Ishikawa (cell line): ENCODE measurements around the gene ARID1B.

Experiments used
- CEBPB ChIP-seq: IDR thresholded peaks from 2 replicates; pipeline ENCODE4 v1.6.1; 2012
- CREB1 ChIP-seq: IDR thresholded peaks from 2 replicates; pipeline ENCODE4 v1.6.1; 2012; ENCODE audit warnings: low read depth
- EGR1 ChIP-seq: IDR thresholded peaks from 2 replicates; pipeline ENCODE4 v1.6.1; 2012
- EP300 ChIP-seq: IDR thresholded peaks from 2 replicates; pipeline ENCODE4 v1.6.1; 2012; ENCODE audit warnings: borderline replicate concordance
- FOXM1 ChIP-seq: IDR thresholded peaks from 2 replicates; pipeline ENCODE4 v1.6.1; 2012; ENCODE audit warnings: low read depth, borderline replicate concordance
- NFIC ChIP-seq: IDR thresholded peaks from 2 replicates; pipeline ENCODE4 v1.6.1; 2012
- RAD21 ChIP-seq: IDR thresholded peaks from 2 replicates; pipeline ENCODE4 v1.6.1; 2012; ENCODE audit warnings: low read depth
- TAF1 ChIP-seq: IDR thresholded peaks from 2 replicates; pipeline ENCODE4 v1.6.1; 2012; ENCODE audit warnings: low read depth, mild to moderate bottlenecking
- TCF12 ChIP-seq: IDR thresholded peaks from 2 replicates; pipeline ENCODE4 v1.6.1; 2012; ENCODE audit warnings: low read depth
- TEAD4 ChIP-seq: IDR thresholded peaks from 2 replicates; pipeline ENCODE4 v1.6.1; 2012
- USF1 ChIP-seq: IDR thresholded peaks from 2 replicates; pipeline ENCODE4 v1.6.1; 2012
- YY1 ChIP-seq: IDR thresholded peaks from 2 replicates; pipeline ENCODE4 v1.6.1; 2012; ENCODE audit warnings: low read depth
- ZBTB7A ChIP-seq: IDR thresholded peaks from 2 replicates; pipeline ENCODE4 v1.6.1; 2012; ENCODE audit warnings: low read depth
- TF ChIP-seq, protein P1 (sequence below): IDR thresholded peaks from 2 replicates; pipeline ENCODE4 v1.6.1; 2012
- TF ChIP-seq, protein P2 (sequence below): IDR thresholded peaks from 2 replicates; pipeline ENCODE4 v1.6.1; 2012; ENCODE audit warnings: low read depth, mild to moderate bottlenecking

Gene ARID1B

DNA sequence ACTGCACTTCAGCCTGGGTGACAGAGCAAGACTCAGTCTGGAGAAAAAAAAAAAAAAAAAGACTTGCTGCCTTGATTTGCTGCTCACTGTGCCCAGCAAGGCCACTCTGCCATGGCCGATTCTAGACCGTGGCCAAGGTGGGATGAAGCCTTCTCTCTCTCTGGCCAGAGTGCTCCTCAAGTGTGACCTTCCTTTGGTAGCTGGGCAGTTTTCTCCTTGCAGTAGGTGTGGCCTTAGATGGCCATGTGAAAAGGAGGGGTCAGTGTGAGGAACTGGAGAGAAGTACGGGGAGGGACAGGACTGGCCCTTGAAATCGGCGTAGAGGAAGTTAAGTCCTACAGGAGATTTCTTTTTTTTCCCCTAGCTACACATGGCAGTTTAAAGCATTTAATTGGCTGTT lies 272.0 kb downstream of the ARID1B start:
- TF ChIP-seq, protein P1, sequence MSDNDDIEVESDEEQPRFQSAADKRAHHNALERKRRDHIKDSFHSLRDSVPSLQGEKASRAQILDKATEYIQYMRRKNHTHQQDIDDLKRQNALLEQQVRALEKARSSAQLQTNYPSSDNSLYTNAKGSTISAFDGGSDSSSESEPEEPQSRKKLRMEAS, result no peak
- TF ChIP-seq EP300 (no peak), RAD21 (no peak), CEBPB (no peak), TEAD4 (no peak), FOXM1 (no peak), TAF1 (no peak), CREB1 (no peak), USF1 (no peak)
- TF ChIP-seq, protein P2, sequence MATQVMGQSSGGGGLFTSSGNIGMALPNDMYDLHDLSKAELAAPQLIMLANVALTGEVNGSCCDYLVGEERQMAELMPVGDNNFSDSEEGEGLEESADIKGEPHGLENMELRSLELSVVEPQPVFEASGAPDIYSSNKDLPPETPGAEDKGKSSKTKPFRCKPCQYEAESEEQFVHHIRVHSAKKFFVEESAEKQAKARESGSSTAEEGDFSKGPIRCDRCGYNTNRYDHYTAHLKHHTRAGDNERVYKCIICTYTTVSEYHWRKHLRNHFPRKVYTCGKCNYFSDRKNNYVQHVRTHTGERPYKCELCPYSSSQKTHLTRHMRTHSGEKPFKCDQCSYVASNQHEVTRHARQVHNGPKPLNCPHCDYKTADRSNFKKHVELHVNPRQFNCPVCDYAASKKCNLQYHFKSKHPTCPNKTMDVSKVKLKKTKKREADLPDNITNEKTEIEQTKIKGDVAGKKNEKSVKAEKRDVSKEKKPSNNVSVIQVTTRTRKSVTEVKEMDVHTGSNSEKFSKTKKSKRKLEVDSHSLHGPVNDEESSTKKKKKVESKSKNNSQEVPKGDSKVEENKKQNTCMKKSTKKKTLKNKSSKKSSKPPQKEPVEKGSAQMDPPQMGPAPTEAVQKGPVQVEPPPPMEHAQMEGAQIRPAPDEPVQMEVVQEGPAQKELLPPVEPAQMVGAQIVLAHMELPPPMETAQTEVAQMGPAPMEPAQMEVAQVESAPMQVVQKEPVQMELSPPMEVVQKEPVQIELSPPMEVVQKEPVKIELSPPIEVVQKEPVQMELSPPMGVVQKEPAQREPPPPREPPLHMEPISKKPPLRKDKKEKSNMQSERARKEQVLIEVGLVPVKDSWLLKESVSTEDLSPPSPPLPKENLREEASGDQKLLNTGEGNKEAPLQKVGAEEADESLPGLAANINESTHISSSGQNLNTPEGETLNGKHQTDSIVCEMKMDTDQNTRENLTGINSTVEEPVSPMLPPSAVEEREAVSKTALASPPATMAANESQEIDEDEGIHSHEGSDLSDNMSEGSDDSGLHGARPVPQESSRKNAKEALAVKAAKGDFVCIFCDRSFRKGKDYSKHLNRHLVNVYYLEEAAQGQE, result no peak

DNA sequence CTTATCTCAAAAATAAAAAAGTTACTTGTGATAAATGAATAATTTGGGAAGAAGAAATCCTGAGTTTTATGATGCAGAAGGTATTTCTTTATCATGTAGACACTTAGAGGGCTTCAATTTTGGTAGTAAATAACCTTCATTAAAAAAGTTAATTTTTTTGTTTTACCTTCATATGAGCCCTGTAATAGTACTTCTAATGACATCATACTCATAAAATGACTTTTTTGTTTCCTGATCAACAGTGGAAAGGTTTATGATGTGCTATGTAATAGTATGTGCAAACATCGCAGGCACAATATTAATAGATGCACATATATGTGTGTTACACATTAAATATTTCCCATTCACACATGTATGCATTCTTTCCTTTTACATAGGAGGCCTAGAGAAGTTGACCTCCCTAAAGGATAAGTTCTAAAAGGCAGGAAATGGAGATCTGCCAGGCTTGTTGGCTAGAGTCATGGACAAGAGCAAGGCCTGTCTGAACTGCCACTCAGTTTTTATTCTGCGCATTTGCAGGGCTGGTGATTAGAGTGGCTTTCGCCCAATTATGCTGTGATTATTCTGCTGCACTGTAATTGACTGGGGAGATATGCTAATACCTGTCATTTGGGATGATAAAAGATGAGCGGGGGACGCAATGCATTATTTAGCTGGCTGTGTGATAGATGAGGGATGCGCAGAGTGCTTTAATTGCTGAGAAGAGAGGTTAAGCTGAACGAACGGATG lies 273.5 kb downstream of the ARID1B start:
- no peak for TF ChIP-seq TAF1
- no peak for TF ChIP-seq RAD21
- TF ChIP-seq USF1, result no peak
- TF ChIP-seq, protein P2, result no peak

DNA sequence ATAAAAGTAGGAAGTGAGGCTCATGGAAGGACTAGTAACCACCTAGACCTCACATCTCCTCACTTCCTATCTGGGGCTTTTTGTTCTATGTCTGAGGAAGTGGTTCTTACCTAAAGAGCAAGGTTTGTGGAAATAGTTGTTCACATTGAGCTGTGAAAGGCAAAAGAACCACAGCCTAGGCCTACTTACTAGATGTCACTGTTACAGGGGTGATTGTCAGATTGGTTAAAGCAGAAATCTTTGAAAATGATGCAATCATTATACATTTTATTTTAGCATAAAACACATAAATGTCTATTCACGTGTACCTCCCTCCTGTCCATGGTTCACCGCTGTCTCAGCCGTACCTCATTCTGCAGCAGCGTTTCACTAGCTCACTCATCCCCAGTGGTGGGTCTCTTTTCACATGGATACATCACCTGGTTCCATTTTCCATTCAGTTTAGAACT lies 277.4 kb downstream of the ARID1B start:
- TF ChIP-seq FOXM1 (no peak), EP300 (no peak), USF1 (no peak), NFIC (no peak), CEBPB (no peak), CREB1 (no peak), EGR1 (no peak), TCF12 (no peak)
- TF ChIP-seq, protein P1, result no peak

GRCh38 chr6:157055863-157056262 lies 278.7 kb downstream of the ARID1B start:
- TF ChIP-seq CREB1 (no peak), NFIC (no peak), TAF1 (no peak), FOXM1 (no peak), YY1 (no peak), TEAD4 (no peak)
- TF ChIP-seq, protein P1, result no peak

DNA sequence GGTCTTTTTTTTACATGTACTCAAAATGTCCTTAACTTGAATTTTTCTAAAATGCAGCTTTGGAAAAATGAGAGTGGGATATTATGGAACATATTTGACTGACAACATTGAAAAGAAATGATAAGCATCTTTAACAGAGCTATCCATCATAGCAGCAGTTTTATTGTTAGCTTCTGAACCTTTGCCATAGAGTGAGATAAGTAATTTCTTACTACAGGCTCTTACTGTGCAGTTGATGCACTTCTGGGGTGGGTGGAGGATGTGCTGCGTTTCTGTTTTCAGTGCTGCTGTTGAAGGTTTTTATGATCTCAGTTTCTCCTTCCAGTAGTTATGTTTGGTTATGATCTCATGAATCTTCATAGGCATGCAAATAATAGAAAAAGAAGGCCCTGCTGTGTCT lies 279.1 kb downstream of the ARID1B start:
- no peak for TF ChIP-seq RAD21
- TF ChIP-seq TEAD4, result no peak
- TF ChIP-seq TCF12, result no peak
- no peak for TF ChIP-seq CREB1
- TF ChIP-seq ZBTB7A, result no peak

DNA sequence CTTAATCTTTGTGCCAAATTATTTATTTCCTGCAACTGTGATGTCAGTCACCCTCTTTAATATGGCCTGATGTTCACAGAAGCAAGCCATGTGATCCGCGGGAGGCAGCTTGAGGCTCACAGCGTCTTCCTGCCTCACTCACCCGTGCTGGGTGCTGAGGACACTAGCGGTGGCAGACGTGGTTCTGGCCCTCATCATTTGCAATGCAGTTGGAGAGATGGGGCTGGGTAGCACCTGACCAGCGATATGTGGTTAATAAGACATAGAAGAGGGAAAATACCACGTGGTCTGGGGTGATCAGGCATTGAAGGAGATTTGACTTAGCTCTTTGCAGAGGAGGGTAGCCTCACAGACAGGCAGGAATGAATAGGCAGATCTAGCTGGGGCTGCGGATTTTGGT lies 281.4 kb downstream of the ARID1B start:
- TF ChIP-seq, protein P2, result no peak
- TF ChIP-seq EGR1, result no peak
- TF ChIP-seq FOXM1, result no peak
- TF ChIP-seq TAF1, result no peak
- TF ChIP-seq CEBPB, result no peak
- TF ChIP-seq YY1, result no peak
- no peak for TF ChIP-seq NFIC
- TF ChIP-seq CREB1, result no peak
- TF ChIP-seq, protein P1, result no peak
- TF ChIP-seq TEAD4, result no peak
- no peak for TF ChIP-seq RAD21
- no peak for TF ChIP-seq USF1
- no peak for TF ChIP-seq EP300
- TF ChIP-seq ZBTB7A, result no peak
